Aorta (tissue), 5 donors: ENCODE results near the gene ABCG1. TPM values are rescaled to one million over a fixed set of nuclear protein-coding genes. Genes with fewer than 3 reads are reported as not detected.
A peak's percentile ranks its signal among the peaks of the same experiment; 100 is the strongest.

ENCODE experiments used
- ATAC-seq: fragments of 200-7000 bp; cut with Tn5 transposase; one replicate; pipeline ENCODE4 v1.9.1; 2022; ENCODE audit warnings: moderate library complexity; ENCODE audit not compliant: low FRiP score
- DNase-seq, 2 donors: peaks; one replicate each; pipeline ENCODE4 v3.0.0-alpha.2; 2020
- H3K27ac ChIP-seq, 2 donors: one replicate each; pipeline ENCODE4 v1.5.1; 2013; ENCODE audit warnings: low read length in 2 of 2, mild to moderate bottlenecking in 2 of 2, moderate library complexity in 2 of 2, control low read depth in 1 of 2, inconsistent platforms in 1 of 2, low read depth in 1 of 2
- H3K27me3 ChIP-seq, 2 donors: one replicate each; pipeline ENCODE4 v1.6.1; 2013; ENCODE audit warnings: control low read depth in 1 of 2, low read length in 1 of 2, mild to moderate bottlenecking in 1 of 2, moderate library complexity in 1 of 2; ENCODE audit not compliant: insufficient read depth in 2 of 2, control insufficient read depth in 1 of 2
- H3K36me3 ChIP-seq, 2 donors: one replicate each; pipeline ENCODE4 v1.6.1; 2013; ENCODE audit warnings: control low read depth in 1 of 2, low read length in 1 of 2, mild to moderate bottlenecking in 1 of 2; ENCODE audit not compliant: insufficient read depth in 2 of 2, control insufficient read depth in 1 of 2
- H3K4me1 ChIP-seq, 2 donors: one replicate each; pipeline ENCODE4 v1.6.1; 2013; ENCODE audit warnings: low read length in 2 of 2, control low read depth in 1 of 2, mild to moderate bottlenecking in 1 of 2, moderate library complexity in 1 of 2; ENCODE audit not compliant: insufficient read depth in 2 of 2, control insufficient read depth in 1 of 2
- H3K4me3 ChIP-seq, 2 donors: one replicate each; pipeline ENCODE4 v1.5.1; 2013; ENCODE audit warnings: low read length in 2 of 2, control low read depth in 1 of 2, mild to moderate bottlenecking in 1 of 2
- H3K9me3 ChIP-seq: one replicate; pipeline ENCODE4 v1.6.1; 2013; ENCODE audit warnings: mild to moderate bottlenecking, low read length; ENCODE audit not compliant: control insufficient read depth
- WGBS, 2 donors: extraction: QIAGEN DNeasy Blood & Tissue Kit; methylation state at CpG; one replicate each; pipeline ENCODE4 v1.1.7; 2013; 5-methylcytosine and 5-hydroxymethylcytosine counted together
- intact Hi-C, 2 donors: fragments of 100-400 bp; cut with DNase I; formaldehyde crosslinking; loops; one replicate each; pipeline versions ENCODE4 v1.14.2 to v1.15.0; 2022
- polyA plus RNA-seq, 2 donors: library from polyadenylated mRNA; stranded (reverse); fragments of 200-250 nt; gene quantifications; one replicate each; pipeline ENCODE4 v1.2.3, GENCODE V29; 2013
- total RNA-seq, 2 donors: library from RNA; stranded (reverse); fragmentation: NEBNext Ultra II Directional; extraction: Animal tissue kit (Norgen Biotek cat#: 25700); gene quantifications; one replicate each; pipeline ENCODE4 v1.2.1, GENCODE V29; 2021
- donor health status: healthy with polysubstance abuse.
- donor health status: Bipolar disorder and iron deficiency.
- donor health status: DM: no; HTN: no; CAD: no.
- donor health status: DM: no; HTN: no; CAD: no.
- donor health status: DM: yes; HTN: yes; CAD: no.

The ABCG1 gene
- total and polyA plus RNA-seq, 4 donors = 4.8 to 24.2 (median 13.1) TPM

GRCh38 chr21:42281181-42281680 lies 62.3 kb downstream of the ABCG1 start:
- H3K4me1 ChIP-seq = no peaks in the 10 kb centered on the region
- no peak for DNase-seq
- no peak overlapping the region for H3K27ac ChIP-seq
- no peaks in the 10 kb centered on the region for H3K9me3 ChIP-seq
- no peaks in the 10 kb centered on the region for H3K27me3 ChIP-seq
- ATAC-seq = no peak
- 80 to 83% methylated on average over 12 of the region's 12 CpGs for WGBS, 2 donors
- no peaks in the 10 kb centered on the region for H3K36me3 ChIP-seq
- no peak overlapping the region for H3K4me3 ChIP-seq
- intact Hi-C loops = no loop called here

GRCh38 chr21:42282021-42282420 lies 63.1 kb downstream of the ABCG1 start:
- H3K4me3 ChIP-seq = no peak overlapping the region
- intact Hi-C loops = no loop called here
- ATAC-seq (no peak), DNase-seq (no peak)
- H3K27ac ChIP-seq = no peak overlapping the region
- H3K27me3 ChIP-seq = no peaks in the 10 kb centered on the region
- no peaks in the 10 kb centered on the region for H3K4me1 ChIP-seq
- WGBS, 2 donors = 92 to 94% methylated on average over 18 of the region's 18 CpGs
- no peaks in the 10 kb centered on the region for H3K9me3 ChIP-seq
- H3K36me3 ChIP-seq = no peaks in the 10 kb centered on the region

- Histone ChIP-seq H3K4me1 (no peaks in the 10 kb centered on the region), H3K27me3 (no peaks in the 10 kb centered on the region), H3K4me3 (no peak overlapping the region), H3K9me3 (no peaks in the 10 kb centered on the region), H3K36me3 (no peaks in the 10 kb centered on the region), H3K27ac (no peak overlapping the region)
- no peak for ATAC-seq
- WGBS, 2 donors = 91 to 92% methylated on average over 12 of the region's 12 CpGs
- intact Hi-C loops = no loop called here
- no peak for DNase-seq
Observed at GRCh38 chr21:42282715-42283114, 63.8 kb downstream of the ABCG1 start.

GRCh38 chr21:42285569-42286245 lies 66.8 kb downstream of the ABCG1 start:
- no peak for DNase-seq
- intact Hi-C loops = no loop called here
- H3K27ac ChIP-seq = no peak overlapping the region
- no peaks in the 10 kb centered on the region for H3K9me3 ChIP-seq
- no peaks in the 10 kb centered on the region for H3K4me1 ChIP-seq
- ATAC-seq = no peak
- H3K4me3 ChIP-seq = no peak overlapping the region
- WGBS, 2 donors = 62 to 67% methylated on average over 13 of the region's 13 CpGs
- no peaks in the 10 kb centered on the region for H3K27me3 ChIP-seq
- H3K36me3 ChIP-seq = no peaks in the 10 kb centered on the region

- WGBS, 2 donors = 84 to 87% methylated on average over 12 of the region's 12 CpGs
- no peak for ATAC-seq
- H3K27me3 ChIP-seq = no peaks in the 10 kb centered on the region
- intact Hi-C loops = no loop called here
- H3K36me3 ChIP-seq = no peaks in the 10 kb centered on the region
- no peak overlapping the region for H3K4me3 ChIP-seq
- H3K27ac ChIP-seq = no peak overlapping the region
- DNase-seq = no peak
- no peaks in the 10 kb centered on the region for H3K9me3 ChIP-seq
- H3K4me1 ChIP-seq = no peaks in the 10 kb centered on the region
Observed at GRCh38 chr21:42286416-42286815, 67.5 kb downstream of the ABCG1 start.

- intact Hi-C loops = no loop called here
- H3K36me3 ChIP-seq = no peaks in the 10 kb centered on the region
Observed at GRCh38 chr21:42287193-42288083, 68.5 kb downstream of the ABCG1 start.

GRCh38 chr21:42288962-42289361 lies 70.0 kb downstream of the ABCG1 start:
- intact Hi-C loops = no loop called here
- Histone ChIP-seq H3K36me3 (no peaks in the 10 kb centered on the region), H3K4me3 (no peak overlapping the region), H3K9me3 (no peaks in the 10 kb centered on the region), H3K27ac (no peak overlapping the region), H3K27me3 (no peaks in the 10 kb centered on the region), H3K4me1 (no peaks in the 10 kb centered on the region)
- 91 to 93% methylated on average over 5 of the region's 5 CpGs for WGBS, 2 donors
- no peak for DNase-seq
- ATAC-seq = no peak

More at GRCh38 chr21:42287193-42288083, 68.5 kb downstream of the ABCG1 start:
- no peaks in the 10 kb centered on the region for H3K4me1 ChIP-seq
- H3K27me3 ChIP-seq = no peaks in the 10 kb centered on the region
- 65 to 78% methylated on average over 33 to 36 of the region's 36 CpGs for WGBS, 2 donors
- no peak overlapping the region for H3K27ac ChIP-seq
- DNase-seq (no peak), ATAC-seq (no peak)
- H3K4me3 ChIP-seq = no peak overlapping the region
- no peaks in the 10 kb centered on the region for H3K9me3 ChIP-seq

- Histone ChIP-seq H3K9me3 (no peaks in the 10 kb centered on the region), H3K27ac (no peak overlapping the region), H3K4me3 (no peak overlapping the region), H3K4me1 (no peaks in the 10 kb centered on the region), H3K27me3 (no peaks in the 10 kb centered on the region), H3K36me3 (no peaks in the 10 kb centered on the region)
- WGBS, 2 donors = 92% methylated on average over 18 of the region's 18 CpGs
- ATAC-seq (no peak), DNase-seq (peak in 1 of 2 donors; percentile 83)
- intact Hi-C loops = no loop called here
Observed at GRCh38 chr21:42289926-42290325, 71.0 kb downstream of the ABCG1 start.
